ENCODE results near the gene UBALD1.

DNA sequence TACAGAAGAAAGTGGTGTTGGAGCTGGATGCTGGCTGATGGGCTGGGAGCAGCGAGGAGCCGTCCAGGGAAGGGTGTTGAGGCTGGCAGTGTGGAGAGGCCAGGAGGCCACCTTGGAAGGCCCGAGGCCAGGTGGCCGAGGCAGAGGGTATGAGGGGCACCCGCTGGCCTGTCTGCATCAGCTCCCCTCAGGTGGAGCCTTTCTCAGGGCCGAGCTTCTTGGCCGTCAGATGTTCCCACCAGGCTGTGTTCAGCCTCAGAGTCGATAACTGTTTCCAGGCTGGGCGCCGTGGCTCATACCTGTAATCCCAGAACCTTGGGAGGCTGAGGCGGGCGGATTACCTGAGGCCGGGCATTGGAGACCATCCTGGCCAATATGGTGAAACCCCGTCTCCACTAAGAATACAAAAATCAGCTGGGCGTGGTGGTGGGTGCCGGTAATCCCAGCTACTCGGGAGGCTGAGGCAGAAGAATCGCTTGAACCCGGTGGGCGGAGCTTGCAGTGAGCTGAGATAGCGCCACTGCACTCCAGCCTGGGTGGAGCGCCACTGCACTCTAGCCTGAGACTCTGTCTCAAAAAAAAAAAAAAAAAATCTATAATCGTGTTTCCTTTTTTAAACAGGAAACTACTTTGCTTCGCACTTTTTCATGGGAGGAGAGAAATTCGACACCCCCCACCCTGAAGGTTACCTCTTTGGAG, 35.2 kb upstream of the UBALD1 start:
- no peak for TF ChIP-seq TAF1 (IDR thresholded peaks at IDR 0.05; ENCODE audit: low read depth, low read length)
- TF ChIP-seq POLR2A (IDR thresholded peaks at IDR 0.05; ENCODE audit: low read depth, low read length), result no peak
- no peak for TF ChIP-seq POLR2AphosphoS5 (IDR thresholded peaks at IDR 0.05; ENCODE audit: low read depth, low read length)
- no peak for TF ChIP-seq POU2F2 (IDR thresholded peaks at IDR 0.05; ENCODE audit: low read depth, low read length)
- no peak for TF ChIP-seq SPI1 (IDR thresholded peaks at IDR 0.05; ENCODE audit: low read depth, low read length)

Data from GM12891 (cell line).